ENCODE measurements around the gene SPEG.

SPEG gene

GRCh38 chr2:219426068-219426443 is 8.6 kb upstream of the SPEG start:
- no peak for DNase-seq

DNA sequence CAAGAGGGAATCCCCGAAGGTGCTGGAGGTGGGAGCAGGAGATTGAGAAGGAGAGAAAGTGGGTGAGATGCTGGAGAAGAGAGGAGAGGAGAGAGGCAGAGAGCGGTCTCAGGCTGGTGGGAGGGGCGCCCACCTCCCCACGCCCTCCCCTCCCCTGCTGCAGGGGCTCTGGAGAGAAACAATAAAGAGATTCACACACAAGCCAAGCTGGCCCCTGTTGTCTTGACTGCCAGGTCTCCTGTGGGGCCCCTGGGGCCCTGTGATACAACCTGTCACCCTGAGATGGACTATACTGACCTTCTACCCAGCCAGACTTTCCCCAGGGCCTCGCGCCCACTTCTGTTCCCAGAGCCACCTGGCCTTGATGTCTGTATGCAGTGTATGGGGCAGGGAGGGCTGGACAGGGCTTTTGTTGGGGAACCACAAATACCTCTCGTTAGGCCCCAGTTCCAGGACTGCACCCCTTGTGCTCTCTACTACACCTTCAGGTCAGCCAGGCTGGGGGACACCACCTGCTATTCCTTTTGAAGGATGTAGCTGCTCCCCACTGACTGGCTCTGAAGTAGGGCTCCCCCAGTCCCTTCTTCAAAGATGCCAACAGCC is 8.0 kb upstream of the SPEG start:
- DNase-seq: no peak

DNA sequence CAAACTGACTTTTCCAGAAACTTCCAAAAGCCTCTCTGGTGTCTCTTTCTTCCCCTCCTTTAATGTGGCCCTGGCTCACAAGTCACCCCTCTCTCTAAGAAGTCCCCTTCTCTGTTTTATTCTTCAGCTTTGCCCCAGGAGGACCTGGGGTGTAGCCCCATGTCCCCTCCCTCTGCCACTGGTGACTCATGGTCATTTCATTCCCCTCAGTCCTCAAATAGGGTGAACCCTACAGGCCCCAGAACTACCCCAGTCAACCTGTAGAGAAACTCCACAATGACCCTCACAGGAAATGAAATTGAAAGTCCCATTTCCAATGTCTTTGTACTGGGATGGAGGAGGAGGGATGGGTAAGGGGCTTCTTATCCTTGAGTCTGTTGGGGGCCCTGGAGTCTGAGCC is 6.2 kb upstream of the SPEG start:
- DNase-seq: no peak

- DNase-seq: no peak
Observed at GRCh38 chr2:219429958-219430606, 4.6 kb upstream of the SPEG start.

DNA sequence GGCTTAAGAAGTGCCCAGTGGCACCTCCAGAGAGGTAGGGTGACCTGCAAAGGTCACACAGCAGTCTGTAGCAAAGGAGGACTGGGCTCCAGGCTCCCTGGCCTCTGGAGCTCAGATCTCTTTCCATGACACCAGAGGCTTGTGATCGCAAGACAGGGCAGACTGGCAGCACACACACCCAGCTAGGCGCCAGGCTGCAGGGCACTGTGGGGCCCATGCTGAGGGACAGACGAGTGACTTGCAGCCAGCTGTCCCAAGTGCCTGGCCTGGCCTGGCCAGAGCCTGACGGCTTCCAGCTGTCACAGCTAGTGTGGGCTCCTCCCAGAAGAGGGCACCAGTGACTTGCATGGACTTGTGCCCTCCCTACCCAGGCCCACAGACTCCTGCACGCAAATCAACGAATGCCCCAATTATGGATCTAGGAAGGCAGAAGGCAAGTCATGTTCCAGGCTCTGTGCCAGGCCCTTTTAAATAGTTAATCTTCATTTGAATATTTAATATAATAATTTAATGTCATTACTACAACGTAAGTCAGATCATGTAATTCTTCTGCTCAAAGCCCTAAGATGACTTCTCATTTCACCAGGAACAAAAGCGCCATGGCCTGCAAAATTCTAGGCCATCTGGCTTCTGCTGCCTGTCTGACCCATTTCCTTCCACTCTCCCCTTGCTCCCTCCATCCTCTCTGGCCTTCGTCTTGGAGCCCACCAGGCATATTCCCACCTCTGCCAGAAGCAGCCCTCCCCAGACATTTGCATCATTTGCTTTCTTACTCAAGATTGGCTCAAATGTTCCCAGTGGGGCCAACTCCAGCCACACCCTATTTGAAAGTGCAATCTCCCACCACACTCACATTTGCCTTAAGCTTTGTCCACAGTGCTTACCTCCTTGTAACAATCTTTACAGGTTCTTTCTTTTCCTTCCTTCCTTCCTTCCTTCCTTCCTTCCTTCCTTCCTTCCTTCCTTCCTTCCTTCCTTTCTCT is 3.7 kb upstream of the SPEG start:
- DNase-seq: no peak

DNA sequence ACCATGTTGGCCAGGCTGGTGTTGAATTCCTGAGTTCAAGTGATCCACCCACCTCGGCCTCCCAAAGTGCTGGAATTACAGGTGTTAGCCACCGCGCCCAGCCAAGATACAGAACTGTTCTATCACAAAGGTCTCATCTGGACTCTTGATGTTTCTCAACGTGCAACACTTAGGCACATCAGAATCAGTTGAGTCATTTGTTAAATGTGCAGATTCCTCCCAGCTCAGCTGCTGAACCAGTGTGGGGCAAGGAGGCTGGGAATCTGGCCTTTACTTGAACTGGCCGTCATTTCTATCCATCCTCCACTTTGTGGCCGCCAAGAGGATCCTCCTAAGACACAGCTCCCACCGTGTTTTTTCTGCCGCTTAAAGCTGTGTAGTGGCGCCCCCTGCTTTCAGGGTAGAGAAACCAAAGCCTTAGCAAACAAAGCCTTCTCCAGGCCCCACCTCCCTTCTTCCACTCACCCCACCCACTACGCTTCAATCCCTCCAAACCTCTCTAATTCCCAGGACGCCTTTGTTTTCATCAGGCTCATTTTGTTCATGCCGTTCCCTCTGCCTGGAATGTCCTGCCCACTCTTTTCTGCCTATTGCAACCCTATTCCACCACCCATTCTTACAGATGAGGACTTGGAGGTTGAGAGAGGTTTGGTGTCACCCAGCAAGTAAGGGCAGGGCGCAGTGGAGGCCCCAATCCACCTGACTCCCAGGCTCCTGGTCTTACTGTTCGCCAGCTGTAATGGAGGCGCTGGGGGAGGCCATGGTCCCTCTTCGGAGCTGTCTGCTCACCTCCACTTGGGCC is 776 bp upstream of the SPEG start:
- no peak for DNase-seq

- DNase-seq: no peak
Observed at GRCh38 chr2:219434468-219434717, 250 bp upstream of the SPEG start.

DNA sequence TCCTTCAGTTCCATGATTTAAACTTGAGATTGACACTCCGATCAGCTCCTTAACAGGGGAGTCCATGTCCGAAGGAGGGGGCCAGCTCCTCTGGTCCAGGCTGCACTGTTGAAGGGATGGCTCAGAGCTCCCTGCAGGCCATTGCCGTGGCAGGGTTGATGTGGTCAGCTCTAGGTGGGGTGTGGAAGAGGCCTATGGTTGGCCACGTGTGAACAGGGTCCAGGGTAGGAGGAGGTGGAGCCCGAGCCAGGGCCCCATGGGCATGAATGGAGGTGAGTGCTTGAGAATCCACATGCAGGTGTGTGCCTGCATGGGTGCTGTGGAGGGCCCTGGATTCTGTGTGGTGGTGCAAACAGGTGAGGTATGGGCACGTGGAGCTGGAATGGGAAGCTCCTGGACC is 1.1 kb downstream of the SPEG start:
- DNase-seq: no peak

GRCh38 chr2:219436491-219436890 is 1.8 kb downstream of the SPEG start:
- DNase-seq: no peak

- DNase-seq: no peak
Observed at GRCh38 chr2:219437141-219437540, 2.5 kb downstream of the SPEG start.

- no peak for DNase-seq
Observed at GRCh38 chr2:219437690-219438206, 3.1 kb downstream of the SPEG start.

DNA sequence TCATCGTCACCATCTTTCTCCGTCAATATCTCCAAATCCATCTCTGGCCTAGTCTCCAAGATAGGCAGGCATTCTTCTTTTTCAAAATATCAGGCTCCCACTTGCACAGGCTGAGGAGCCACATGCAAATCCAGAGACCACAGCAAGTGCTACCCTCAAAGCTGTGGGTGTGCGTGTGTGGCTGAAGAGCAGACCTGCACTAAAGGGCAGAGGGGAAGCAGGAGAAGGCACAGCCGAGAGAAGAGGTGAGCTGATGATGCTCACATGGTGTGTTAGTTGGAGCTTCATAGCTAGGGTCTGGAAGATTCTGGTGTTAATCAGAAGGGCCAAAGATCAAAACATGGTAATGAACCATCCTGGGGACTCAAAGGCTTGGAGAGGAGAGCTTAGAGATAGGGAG is 3.8 kb downstream of the SPEG start:
- DNase-seq: no peak

- no peak for DNase-seq
Observed at GRCh38 chr2:219439506-219439905, 4.9 kb downstream of the SPEG start.

DNA sequence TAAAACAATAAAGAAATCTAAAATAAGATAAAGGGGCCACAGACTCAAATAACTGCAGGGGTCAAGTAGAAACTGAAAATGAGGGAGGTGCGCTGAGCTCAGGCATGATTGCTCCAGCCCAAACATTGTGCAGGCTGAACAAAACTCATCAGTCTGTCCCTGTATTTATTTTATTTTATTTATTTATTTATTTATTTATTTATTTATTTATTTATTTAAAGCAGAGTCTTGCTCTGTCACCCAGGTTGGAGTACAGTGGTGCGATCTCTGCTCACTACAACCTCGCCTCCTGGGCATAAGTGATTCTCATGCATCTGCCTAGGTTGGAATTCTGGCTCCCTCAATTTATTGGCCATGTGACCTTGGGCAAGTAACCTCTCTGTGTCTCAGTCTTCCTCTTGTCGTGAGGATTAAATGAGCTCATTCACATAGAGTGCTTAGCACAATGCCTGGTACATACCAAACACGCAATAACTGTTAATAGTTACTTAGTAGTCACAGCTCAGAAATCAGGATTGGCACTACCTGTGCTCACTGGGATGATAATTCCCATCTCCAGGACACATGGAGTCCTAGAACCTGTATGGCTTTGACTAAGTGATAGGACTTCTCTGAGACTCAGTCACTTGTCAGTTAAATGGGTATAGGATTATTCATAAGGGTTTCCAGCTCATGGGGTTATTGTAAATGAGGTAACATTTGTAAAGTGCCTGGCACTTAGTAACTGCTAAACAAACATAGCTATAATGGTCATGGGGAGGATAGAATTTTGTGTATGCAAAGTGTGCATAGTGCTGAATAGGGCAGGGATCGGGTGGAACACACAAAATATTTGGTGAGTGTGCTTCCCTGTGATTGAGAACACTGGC is 6.0 kb downstream of the SPEG start:
- DNase-seq: no peak

DNA sequence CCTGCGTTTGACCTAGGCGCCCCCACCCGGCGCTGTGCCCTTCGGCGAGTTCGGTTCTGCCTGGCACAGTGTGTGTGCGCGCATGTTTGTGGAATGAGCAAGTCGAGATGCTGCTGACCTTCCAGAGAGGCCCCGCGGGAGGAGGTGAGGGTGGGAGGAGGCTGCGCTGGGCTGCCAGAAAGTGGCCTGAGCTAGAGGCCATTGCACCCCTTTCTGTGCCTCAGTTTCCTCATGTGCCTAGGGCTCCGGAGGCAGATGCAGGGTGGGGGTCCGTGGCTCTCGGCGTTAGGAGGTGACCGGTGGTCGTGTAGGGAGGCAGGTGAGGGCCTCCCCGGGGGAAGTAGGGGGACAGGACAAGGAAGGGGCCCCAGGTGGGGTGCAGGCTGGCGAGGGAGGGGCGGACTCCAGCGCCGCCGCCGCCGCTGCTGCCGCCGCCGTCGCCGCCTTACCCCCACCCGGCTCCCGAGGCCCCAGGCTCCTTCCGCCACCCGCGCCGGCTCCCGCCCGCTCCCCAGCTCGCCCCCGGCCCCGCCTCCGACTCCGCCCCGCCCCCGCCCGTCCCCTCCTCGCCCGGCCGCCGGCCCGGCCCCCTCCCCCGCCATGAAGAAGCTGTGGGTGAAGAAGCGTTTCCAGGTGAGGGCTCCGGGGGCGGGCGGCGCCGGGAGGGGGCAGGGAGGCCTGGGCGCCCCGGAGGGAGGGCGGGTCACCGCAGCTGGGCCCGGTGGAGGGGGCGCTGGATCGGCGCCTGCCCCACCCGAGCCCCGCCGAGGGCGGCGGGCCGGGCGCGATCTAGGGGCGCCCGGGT is 7.0 kb downstream of the SPEG start:
- no peak for DNase-seq

DNA sequence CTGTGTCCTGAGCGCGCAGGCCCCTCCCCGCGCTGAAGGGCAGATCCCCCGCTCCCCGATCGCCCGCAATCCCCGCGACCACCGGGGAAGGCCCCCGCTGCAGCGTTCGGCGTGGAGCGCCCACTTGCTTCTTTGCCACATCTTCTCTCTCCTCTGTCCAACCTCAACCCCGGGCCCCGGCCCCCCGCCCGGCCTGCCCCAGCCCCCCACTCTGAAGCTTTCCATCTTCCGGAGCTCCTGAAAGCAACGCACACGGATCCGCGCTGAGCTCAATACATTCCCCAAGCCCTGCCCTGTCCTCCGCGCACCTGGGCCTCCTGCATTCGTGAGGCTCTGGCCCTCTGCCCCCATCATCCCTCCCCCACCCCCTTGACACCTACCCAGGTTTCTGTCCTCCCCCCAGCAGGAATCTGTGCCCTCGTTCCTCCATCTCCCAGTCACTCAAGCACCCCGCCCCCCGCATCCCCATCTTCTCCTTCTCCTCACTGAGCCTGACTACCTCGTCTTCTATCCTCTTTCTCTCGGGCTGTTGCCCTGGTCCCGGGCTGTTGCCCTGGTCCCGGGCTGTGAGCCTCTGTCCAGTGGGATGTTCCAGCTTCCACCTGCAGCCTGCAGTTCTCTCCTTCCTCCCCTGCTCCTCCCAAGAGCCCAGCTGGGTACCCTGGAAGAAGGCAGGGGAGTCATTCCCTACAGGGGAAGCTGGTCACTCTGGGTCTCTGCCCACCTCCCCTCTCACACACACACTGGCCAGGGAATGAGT is 7.8 kb downstream of the SPEG start:
- DNase-seq: no peak

DNA sequence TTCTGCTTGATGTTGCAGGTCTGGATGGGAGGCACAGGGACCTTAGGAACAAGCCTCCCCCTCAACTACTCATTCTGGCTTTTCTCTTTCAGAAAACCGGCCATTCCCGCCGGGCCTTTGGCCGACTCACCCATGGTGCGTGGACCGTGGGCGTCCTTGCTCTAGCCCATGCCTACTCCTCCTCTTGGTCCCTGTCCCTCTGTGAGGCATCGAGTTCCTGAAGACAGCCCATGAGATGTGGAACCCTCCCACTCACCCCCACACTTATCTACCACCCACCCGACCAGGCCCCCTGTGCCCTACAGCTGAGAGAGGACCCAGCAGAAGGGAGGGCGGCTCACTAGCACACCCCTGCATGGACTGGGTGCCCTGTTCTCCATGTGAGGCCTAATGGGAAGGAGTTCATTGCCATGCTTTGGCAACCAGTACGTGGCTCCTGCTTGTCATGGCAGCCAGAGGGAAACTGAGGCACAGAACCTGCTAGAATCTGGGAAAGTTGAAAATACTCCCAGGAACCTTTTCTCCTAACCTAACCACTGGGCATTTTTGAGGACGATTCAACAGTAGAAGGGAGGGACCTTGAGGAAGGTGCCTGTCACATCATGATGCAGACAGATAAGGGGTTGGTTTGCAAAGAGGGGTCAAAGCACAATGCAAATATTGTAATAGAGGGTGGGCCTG is 8.5 kb downstream of the SPEG start:
- no peak for DNase-seq

DNA sequence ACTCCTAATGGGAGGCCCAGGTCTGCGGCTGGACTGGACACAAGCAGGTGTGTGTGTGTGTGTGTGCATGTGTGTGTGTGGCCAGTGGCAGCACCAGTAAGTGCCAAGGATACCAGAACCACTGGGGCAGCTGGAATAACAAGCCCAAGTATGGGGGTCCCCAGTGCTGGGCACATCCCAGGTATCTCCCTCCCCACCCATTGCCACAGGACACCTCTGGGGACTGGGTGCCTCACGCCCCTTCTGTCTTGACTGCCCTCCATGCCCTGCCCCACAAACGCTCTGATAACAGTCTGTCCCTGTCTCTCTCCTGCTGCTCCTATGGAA is 9.0 kb downstream of the SPEG start:
- no peak for DNase-seq

DNA sequence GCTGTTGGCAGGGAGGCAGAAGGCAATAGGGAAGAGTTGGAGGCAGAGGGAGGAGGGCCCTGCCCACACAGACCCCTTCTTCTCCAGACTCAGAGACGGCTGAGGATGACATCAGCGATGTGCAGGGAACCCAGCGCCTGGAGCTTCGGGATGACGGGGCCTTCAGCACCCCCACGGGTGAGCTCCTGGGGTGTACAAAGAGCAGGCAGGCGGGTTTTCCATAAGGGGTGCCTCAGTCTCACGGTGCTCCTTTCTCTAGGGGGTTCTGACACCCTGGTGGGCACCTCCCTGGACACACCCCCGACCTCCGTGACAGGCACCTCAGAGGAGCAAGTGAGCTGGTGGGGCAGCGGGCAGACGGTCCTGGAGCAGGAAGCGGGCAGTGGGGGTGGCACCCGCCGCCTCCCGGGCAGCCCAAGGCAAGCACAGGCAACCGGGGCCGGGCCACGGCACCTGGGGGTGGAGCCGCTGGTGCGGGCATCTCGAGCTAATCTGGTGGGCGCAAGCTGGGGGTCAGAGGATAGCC is 10.0 kb downstream of the SPEG start:
- no peak for DNase-seq

DNA sequence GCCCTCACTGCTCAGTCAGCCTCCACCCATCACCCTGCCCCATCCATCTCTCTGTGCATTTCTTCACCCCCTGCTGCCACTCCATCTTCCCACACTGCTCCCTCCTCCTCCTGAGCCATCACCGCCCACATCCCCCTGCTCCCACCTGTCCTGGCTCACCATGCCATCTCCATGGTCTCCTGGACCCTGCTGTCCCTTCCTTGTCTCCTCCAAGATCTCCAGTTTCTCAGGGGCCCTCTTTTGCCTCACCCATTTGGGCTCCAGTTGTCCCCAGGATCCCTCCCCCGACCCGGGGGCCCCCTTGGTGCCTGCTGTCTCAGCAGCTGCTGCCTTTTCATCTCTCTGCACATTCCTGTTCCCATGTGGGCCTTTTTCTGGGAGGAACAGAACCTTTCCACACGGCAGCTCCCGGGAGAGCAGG is 10.6 kb downstream of the SPEG start:
- DNase-seq: no peak

Data from NCI-H187 (cell line).